Astrocyte (in vitro differentiated cells and primary cell): ENCODE data around the gene KCNH4. TPM values are rescaled to one million over a fixed set of nuclear protein-coding genes. Genes with fewer than 3 reads are reported as not detected.

Source experiments
- DNase-seq: peaks from one replicate; pipeline ENCODE4 v3.0.0-alpha.2; 2010; ENCODE audit warnings: low read depth
- FAIRE-seq: peaks from 2 replicates; lab custom pipeline; 2011; peaks lifted over from hg19 to GRCh38; lab: Jason Lieb, UNC
- H2AFZ ChIP-seq: 2 replicates; pipeline ENCODE4 v1.6.0; 2012; ENCODE audit warnings: low read depth, low read length, inconsistent platforms
- H3K27ac ChIP-seq: 2 replicates; pipeline ENCODE4 v1.5.1; 2011; ENCODE audit warnings: low read depth, low read length, inconsistent platforms
- H3K27me3 ChIP-seq: 2 replicates; pipeline ENCODE4 v1.6.0; 2011; ENCODE audit warnings: low read length, inconsistent platforms; ENCODE audit not compliant: insufficient read depth
- H3K36me3 ChIP-seq: 2 replicates; pipeline ENCODE4 v1.5.1; 2011; ENCODE audit warnings: low read length, inconsistent platforms; ENCODE audit not compliant: insufficient read depth
- H3K4me1 ChIP-seq: 2 replicates; pipeline ENCODE4 v1.5.1; 2011; ENCODE audit warnings: low read length, inconsistent platforms; ENCODE audit not compliant: insufficient read depth
- H3K4me2 ChIP-seq: 2 replicates; pipeline ENCODE4 v1.6.0; 2012; ENCODE audit warnings: low read length, inconsistent platforms
- H3K4me3 ChIP-seq: 2 replicates; pipeline ENCODE4 v1.5.1; 2011; ENCODE audit warnings: low read depth, mild to moderate bottlenecking, low read length, inconsistent platforms; ENCODE audit not compliant: insufficient read depth
- H3K79me2 ChIP-seq: 2 replicates; pipeline ENCODE4 v1.6.0; 2012; ENCODE audit warnings: mild to moderate bottlenecking, low read length, inconsistent platforms; ENCODE audit not compliant: insufficient read depth
- H3K9ac ChIP-seq: 2 replicates; pipeline ENCODE4 v1.6.0; 2012; ENCODE audit warnings: mild to moderate bottlenecking, low read length, inconsistent platforms
- H3K9me3 ChIP-seq: 2 replicates; pipeline ENCODE4 v1.5.1; 2012; ENCODE audit warnings: low read depth, mild to moderate bottlenecking, low read length, inconsistent platforms; ENCODE audit not compliant: insufficient read depth
- H4K20me1 ChIP-seq: 2 replicates; pipeline ENCODE4 v1.6.0; 2012; ENCODE audit warnings: low read length, inconsistent platforms; ENCODE audit not compliant: insufficient read depth
- H3K27ac Mint-ChIP-seq: one replicate; pipeline ENCODE4 v1.8.0; 2021; ENCODE audit warnings: mild to moderate bottlenecking, mixed read lengths; ENCODE audit not compliant: unreplicated experiment
- H3K27me3 Mint-ChIP-seq: one replicate; pipeline ENCODE4 v1.8.0; 2021; ENCODE audit warnings: low read depth, mixed read lengths; ENCODE audit not compliant: unreplicated experiment
- H3K36me3 Mint-ChIP-seq: one replicate; pipeline ENCODE4 v1.8.0; 2021; ENCODE audit warnings: low read depth, mixed read lengths; ENCODE audit not compliant: unreplicated experiment
- H3K4me1 Mint-ChIP-seq: one replicate; pipeline ENCODE4 v1.8.0; 2021; ENCODE audit warnings: low read depth, mixed read lengths; ENCODE audit not compliant: unreplicated experiment
- H3K4me3 Mint-ChIP-seq: one replicate; pipeline ENCODE4 v1.8.0; 2021; ENCODE audit warnings: mild to moderate bottlenecking, moderate library complexity, mixed read lengths; ENCODE audit not compliant: unreplicated experiment
- H3K9me3 Mint-ChIP-seq: one replicate; pipeline ENCODE4 v1.8.0; 2021; ENCODE audit warnings: mild to moderate bottlenecking, mixed read lengths; ENCODE audit not compliant: unreplicated experiment
- CTCF ChIP-seq: IDR thresholded peaks from 2 replicates; pipeline ENCODE4 v1.5.1; 2011; ENCODE audit warnings: low read depth, mild to moderate bottlenecking, inconsistent platforms, low read length, moderate library complexity; ENCODE audit not compliant: insufficient read depth
- EZH2 ChIP-seq: IDR thresholded peaks from 2 replicates; pipeline ENCODE4 v1.6.1; 2012; ENCODE audit warnings: mild to moderate bottlenecking, low read length, inconsistent platforms; ENCODE audit not compliant: insufficient read depth
- total RNA-seq: library from RNA; stranded (reverse); gene quantifications from 2 replicates; pipeline ENCODE4 v1.2.1, GENCODE V29; 2021

KCNH4 gene
- total RNA-seq, 1 donor from 2014 or later = not detected

- peaks cover 9% of the 10 kb centered on the region for H3K36me3 Mint-ChIP-seq
- Histone ChIP-seq H3K36me3 (no peaks in the 10 kb centered on the region), H3K4me2 (no peak overlapping the region), H3K9ac (no peak overlapping the region), H3K4me1 (peaks cover 35% of the 10 kb centered on the region), H3K27ac (no peak overlapping the region), H3K4me3 (no peak overlapping the region), H2AFZ (no peak overlapping the region), H4K20me1 (peaks cover 82% of the 10 kb centered on the region), H3K79me2 (peaks cover 92% of the 10 kb centered on the region), H3K9me3 (no peaks in the 10 kb centered on the region), H3K27me3 (no peaks in the 10 kb centered on the region)
- no peak for FAIRE-seq
- H3K27me3 Mint-ChIP-seq = no peaks in the 10 kb centered on the region
- TF ChIP-seq EZH2 (no peak), CTCF (no peak)
- H3K4me3 Mint-ChIP-seq = no peak overlapping the region
- peaks cover 69% of the 10 kb centered on the region for H3K4me1 Mint-ChIP-seq
- H3K9me3 Mint-ChIP-seq = no peaks in the 10 kb centered on the region
- H3K27ac Mint-ChIP-seq = no peak overlapping the region
- no peak for DNase-seq
These were observed 42.0 kb downstream of the KCNH4 start for GRCh38 chr17:42138749-42139492.

- peaks cover 82% of the 10 kb centered on the region for H4K20me1 ChIP-seq
These were observed 44.3 kb downstream of the KCNH4 start for GRCh38 chr17:42136654-42137051.

GRCh38 chr17:42135664-42136653 is 45.0 kb downstream of the KCNH4 start:
- peak; percentile 63 for DNase-seq
- Histone ChIP-seq H3K4me1 (peaks cover 41% of the 10 kb centered on the region), H3K4me2 (peak overlapping the region; percentile 44), H3K27me3 (no peaks in the 10 kb centered on the region), H3K79me2 (peaks cover 98% of the 10 kb centered on the region), H2AFZ (no peak overlapping the region), H3K4me3 (peak overlapping the region; percentile 26), H3K9me3 (no peaks in the 10 kb centered on the region), H3K9ac (no peak overlapping the region), H4K20me1 (peaks cover 82% of the 10 kb centered on the region), H3K36me3 (no peaks in the 10 kb centered on the region), H3K27ac (peak overlapping the region; percentile 14)
- peak overlapping the region; percentile 81 for H3K27ac Mint-ChIP-seq
- FAIRE-seq = no peak
- H3K9me3 Mint-ChIP-seq = no peaks in the 10 kb centered on the region
- peaks cover 14% of the 10 kb centered on the region for H3K36me3 Mint-ChIP-seq
- no peaks in the 10 kb centered on the region for H3K27me3 Mint-ChIP-seq
- TF ChIP-seq CTCF (no peak), EZH2 (no peak)
- H3K4me1 Mint-ChIP-seq = peaks cover 71% of the 10 kb centered on the region
- peak overlapping the region; percentile 52 for H3K4me3 Mint-ChIP-seq

More at GRCh38 chr17:42136654-42137051, 44.3 kb downstream of the KCNH4 start:
- peaks cover 41% of the 10 kb centered on the region for H3K4me1 ChIP-seq
- no peak overlapping the region for H3K4me2 ChIP-seq
- H3K9me3 ChIP-seq = no peaks in the 10 kb centered on the region
- H3K4me3 ChIP-seq = no peak overlapping the region
- Mint-ChIP-seq H3K9me3 (no peaks in the 10 kb centered on the region), H3K4me1 (peaks cover 72% of the 10 kb centered on the region), H3K36me3 (peaks cover 14% of the 10 kb centered on the region), H3K27me3 (no peaks in the 10 kb centered on the region), H3K4me3 (no peak overlapping the region), H3K27ac (peak overlapping the region; percentile 34)
- TF ChIP-seq EZH2 = no peak
- no peak overlapping the region for H3K27ac ChIP-seq
- DNase-seq = no peak
- no peak overlapping the region for H2AFZ ChIP-seq
- H3K79me2 ChIP-seq = peaks cover 98% of the 10 kb centered on the region
- FAIRE-seq = no peak
- H3K27me3 ChIP-seq = no peaks in the 10 kb centered on the region
- H3K9ac ChIP-seq = no peak overlapping the region
- H3K36me3 ChIP-seq = no peaks in the 10 kb centered on the region
